GM12875 (cell line): ENCODE measurements around the gene PRKD1.

Experiments
- H3K4me3 ChIP-seq: one replicate; pipeline ENCODE4 v1.5.1; 2011; ENCODE audit warnings: low read depth, low read length, control low read depth
- CTCF ChIP-seq: IDR thresholded peaks from 2 replicates; pipeline ENCODE4 v1.5.1; 2011; ENCODE audit warnings: low read depth, mild to moderate bottlenecking, control low read depth, inconsistent platforms, low read length, moderate library complexity, borderline replicate concordance; ENCODE audit not compliant: insufficient read depth

The PRKD1 gene

GRCh38 chr14:29618323-29619067, 309.2 kb downstream of the PRKD1 start:
- no peak for TF ChIP-seq CTCF
- no peak overlapping the region for H3K4me3 ChIP-seq

DNA sequence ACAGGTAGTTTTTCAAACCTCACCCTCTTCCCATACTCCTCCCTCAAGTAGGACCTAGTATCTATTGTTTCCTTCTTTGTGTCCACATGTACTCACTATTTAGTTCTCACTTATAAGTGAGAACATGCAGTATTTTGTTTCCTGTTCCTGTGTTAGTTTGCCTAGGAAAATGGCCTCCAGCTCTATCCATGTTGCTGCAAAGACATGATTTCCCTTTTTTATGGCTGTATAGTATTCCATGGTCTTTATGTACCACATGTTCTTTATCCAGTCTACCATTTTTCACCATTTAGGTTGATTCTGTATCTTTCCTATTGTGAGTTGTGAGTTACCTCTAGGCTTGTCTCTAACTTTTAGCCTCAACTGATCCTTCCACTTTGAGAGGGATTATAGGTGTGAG, 310.7 kb downstream of the PRKD1 start:
- H3K4me3 ChIP-seq = no peak overlapping the region
- TF ChIP-seq CTCF = no peak

GRCh38 chr14:29608861-29609260, 318.8 kb downstream of the PRKD1 start:
- H3K4me3 ChIP-seq = no peak overlapping the region
- no peak for TF ChIP-seq CTCF

- no peak for TF ChIP-seq CTCF
- H3K4me3 ChIP-seq = no peak overlapping the region
Measured at GRCh38 chr14:29607169-29607568, 320.5 kb downstream of the PRKD1 start.

- no peak for TF ChIP-seq CTCF
- no peak overlapping the region for H3K4me3 ChIP-seq
Measured at GRCh38 chr14:29603696-29604095, 324.0 kb downstream of the PRKD1 start.

DNA sequence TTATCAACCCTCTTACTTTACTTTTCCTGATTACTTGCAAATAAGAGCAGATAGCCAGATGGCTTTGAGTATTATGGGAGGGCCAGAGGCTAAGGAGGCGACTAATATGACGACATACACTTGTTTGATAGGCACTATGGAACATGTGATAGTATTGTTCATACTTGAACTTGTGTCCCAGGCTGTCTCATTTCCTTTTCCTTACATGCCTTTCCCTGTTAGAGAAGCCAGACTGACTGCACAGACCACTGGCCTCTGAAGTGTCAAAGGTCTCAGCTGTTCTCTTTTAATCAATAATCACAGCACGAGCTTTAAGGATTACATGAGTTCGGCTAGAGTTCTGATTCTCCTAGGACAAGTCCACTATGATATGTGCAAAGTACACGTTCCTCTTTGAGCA, 326.0 kb downstream of the PRKD1 start:
- no peak for TF ChIP-seq CTCF
- no peak overlapping the region for H3K4me3 ChIP-seq

GRCh38 chr14:29587761-29588470, 339.7 kb downstream of the PRKD1 start:
- H3K4me3 ChIP-seq = no peak overlapping the region
- no peak for TF ChIP-seq CTCF
